Left cardiac atrium (tissue), 4 donors: ENCODE measurements around the gene USP17L22. TPM values are rescaled to one million over a fixed set of nuclear protein-coding genes. Genes with fewer than 3 reads are reported as not detected.
"Not testable (repeated sequence)": the region's sequence is repeated elsewhere in the genome, so short reads cannot be mapped to it uniquely, and the experiment has no call there.

Experiments
- ATAC-seq, 2 donors: fragments of 200-7000 bp; cut with Tn5 transposase; one replicate each; pipeline ENCODE4 v1.9.1; 2020; ENCODE audit warnings: mild to moderate bottlenecking in 2 of 2, moderate library complexity in 2 of 2
- DNase-seq: peaks from one replicate; pipeline ENCODE4 v3.0.0-alpha.2; 2020
- intact Hi-C, 2 donors: fragments of 100-400 bp; cut with DNase I; formaldehyde crosslinking; loops; one replicate each; pipeline versions ENCODE4 v1.14.1 to v1.15.1; 2022 to 2023
- long read RNA-seq: library from polyadenylated mRNA; unstranded; transcript quantifications from one replicate; pipeline ENCODE4 v2.0.0, GENCODE V29; 2021
- total RNA-seq, 2 donors: library from RNA; stranded (reverse); fragmentation: NEBNext Ultra II Directional; extraction: Animal tissue kit (Norgen Biotek cat#: 25700); gene quantifications; one replicate each; pipeline ENCODE4 v1.2.1, GENCODE V29; 2021
- donor health status: DM: no; HTN: yes; CAD: no.
- donor health status: DM: no; HTN: yes; CAD: no; lungs with severe emphysema.
- donor health status: DM: yes; HTN: yes; CAD: no.
- donor health status: Dilated cardiomyopathy.

USP17L22 gene
- total RNA-seq, result not detected
- long read RNA-seq, result 0 reads

DNA sequence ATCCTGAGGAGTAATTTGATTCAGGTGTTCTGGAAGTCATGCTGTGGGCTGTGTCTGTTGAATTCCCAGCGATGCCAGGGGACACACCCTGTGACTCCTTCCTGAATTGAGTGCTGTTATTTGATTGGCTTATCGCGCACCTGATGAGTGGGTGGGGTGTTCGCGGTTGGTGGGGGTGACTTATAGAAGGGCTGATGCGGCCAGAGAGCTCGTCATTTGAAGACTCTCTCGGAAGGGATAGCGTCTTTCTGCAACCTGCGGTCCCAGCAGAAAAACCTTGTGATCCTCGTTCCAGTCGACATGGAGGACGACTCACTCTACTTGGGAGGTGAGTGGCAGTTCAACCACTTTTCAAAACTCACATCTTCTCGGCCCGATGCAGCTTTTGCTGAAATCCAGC lies at the start of gene USP17L22:
TSS of gene USP17L22 (plus strand) at position 301 of the 400 bp plus-strand sequence. CDS start at position 301, 0 bp downstream.
- intact Hi-C loops, DNase-seq, ATAC-seq: not testable (repeated sequence)

- intact Hi-C loops, DNase-seq, ATAC-seq: not testable (repeated sequence)
Measured at GRCh38 chr4:9219852-9220251, 47.6 kb upstream of the USP17L22 start, which contains the start of gene USP17L12. USP17L12 (plus strand) TSS chr4:9220152; CDS start chr4:9220152, 0 bp downstream.

- DNase-seq, ATAC-seq, intact Hi-C loops: not testable (repeated sequence)
Measured at GRCh38 chr4:9224596-9224995, 42.8 kb upstream of the USP17L22 start, which contains the start of gene USP17L13. USP17L13 (plus strand) TSS chr4:9224896; CDS start chr4:9224896, 0 bp downstream.

DNA sequence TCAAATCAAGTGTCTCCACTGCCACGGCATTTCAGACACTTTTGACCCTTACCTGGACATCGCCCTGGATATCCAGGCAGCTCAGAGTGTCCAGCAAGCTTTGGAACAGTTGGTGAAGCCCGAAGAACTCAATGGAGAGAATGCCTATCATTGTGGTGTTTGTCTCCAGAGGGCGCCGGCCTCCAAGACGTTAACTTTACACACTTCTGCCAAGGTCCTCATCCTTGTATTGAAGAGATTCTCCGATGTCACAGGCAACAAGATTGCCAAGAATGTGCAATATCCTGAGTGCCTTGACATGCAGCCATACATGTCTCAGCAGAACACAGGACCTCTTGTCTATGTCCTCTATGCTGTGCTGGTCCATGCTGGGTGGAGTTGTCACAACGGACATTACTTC lies 37.2 kb upstream of the USP17L22 start:
- ATAC-seq, DNase-seq, intact Hi-C loops: not testable (repeated sequence)

GRCh38 chr4:9234085-9234484 lies 33.3 kb upstream of the USP17L22 start, which contains the start of gene USP17L15:
USP17L15 (plus strand) TSS chr4:9234385; CDS start chr4:9234385, 0 bp downstream.
- DNase-seq, intact Hi-C loops, ATAC-seq: not testable (repeated sequence)

GRCh38 chr4:9238461-9238860 lies 29.0 kb upstream of the USP17L22 start:
- DNase-seq, intact Hi-C loops, ATAC-seq: not testable (repeated sequence)

GRCh38 chr4:9243579-9243978 lies 23.8 kb upstream of the USP17L22 start, which contains the start of gene USP17L17:
USP17L17 (plus strand) TSS chr4:9243879; CDS start chr4:9243879, 0 bp downstream.
- intact Hi-C loops, ATAC-seq, DNase-seq: not testable (repeated sequence)

- peak; percentile 6 for DNase-seq
- ATAC-seq, intact Hi-C loops: not testable (repeated sequence)
Measured at GRCh38 chr4:9247953-9248680, 19.3 kb upstream of the USP17L22 start, which contains the start of gene USP17L18. USP17L18 (plus strand) TSS chr4:9248630; CDS start chr4:9248630, 0 bp downstream.

DNA sequence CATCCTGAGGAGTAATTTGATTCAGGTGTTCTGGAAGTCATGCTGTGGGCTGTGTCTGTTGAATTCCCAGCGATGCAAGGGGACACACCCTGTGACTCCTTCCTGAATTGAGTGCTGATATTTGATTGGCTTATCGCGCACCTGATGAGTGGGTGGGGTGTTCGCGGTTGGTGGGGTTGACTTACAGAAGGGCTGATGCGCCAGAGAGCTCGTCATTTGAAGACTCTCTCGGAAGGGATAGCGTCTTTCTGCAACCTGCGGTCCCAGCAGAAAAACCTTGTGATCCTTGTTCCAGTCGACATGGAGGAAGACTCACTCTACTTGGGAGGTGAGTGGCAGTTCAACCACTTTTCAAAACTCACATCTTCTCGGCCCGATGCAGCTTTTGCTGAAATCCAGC lies 14.3 kb upstream of the USP17L22 start, which contains the start of gene USP17L19:
TSS of gene USP17L19 (plus strand) at position 301 of the 400 bp plus-strand sequence. CDS start at position 301, 0 bp downstream.
- DNase-seq, ATAC-seq, intact Hi-C loops: not testable (repeated sequence)

DNA sequence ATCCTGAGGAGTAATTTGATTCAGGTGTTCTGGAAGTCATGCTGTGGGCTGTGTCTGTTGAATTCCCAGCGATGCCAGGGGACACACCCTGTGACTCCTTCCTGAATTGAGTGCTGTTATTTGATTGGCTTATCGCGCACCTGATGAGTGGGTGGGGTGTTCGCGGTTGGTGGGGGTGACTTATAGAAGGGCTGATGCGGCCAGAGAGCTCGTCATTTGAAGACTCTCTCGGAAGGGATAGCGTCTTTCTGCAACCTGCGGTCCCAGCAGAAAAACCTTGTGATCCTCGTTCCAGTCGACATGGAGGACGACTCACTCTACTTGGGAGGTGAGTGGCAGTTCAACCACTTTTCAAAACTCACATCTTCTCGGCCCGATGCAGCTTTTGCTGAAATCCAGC lies 9.6 kb upstream of the USP17L22 start, which contains the start of gene USP17L20:
TSS of gene USP17L20 (plus strand) at position 301 of the 400 bp plus-strand sequence. CDS start at position 301, 0 bp downstream.
- not testable (repeated sequence) for DNase-seq

GRCh38 chr4:9262572-9262971 lies 4.8 kb upstream of the USP17L22 start, which contains the start of gene USP17L21:
USP17L21 (plus strand) TSS chr4:9262872; CDS start chr4:9262872, 0 bp downstream.
- ATAC-seq, DNase-seq, intact Hi-C loops: not testable (repeated sequence)

More for the DNA sequence above, 9.6 kb upstream of the USP17L22 start, which contains the start of gene USP17L20:
- intact Hi-C loops, ATAC-seq: not testable (repeated sequence)

DNA sequence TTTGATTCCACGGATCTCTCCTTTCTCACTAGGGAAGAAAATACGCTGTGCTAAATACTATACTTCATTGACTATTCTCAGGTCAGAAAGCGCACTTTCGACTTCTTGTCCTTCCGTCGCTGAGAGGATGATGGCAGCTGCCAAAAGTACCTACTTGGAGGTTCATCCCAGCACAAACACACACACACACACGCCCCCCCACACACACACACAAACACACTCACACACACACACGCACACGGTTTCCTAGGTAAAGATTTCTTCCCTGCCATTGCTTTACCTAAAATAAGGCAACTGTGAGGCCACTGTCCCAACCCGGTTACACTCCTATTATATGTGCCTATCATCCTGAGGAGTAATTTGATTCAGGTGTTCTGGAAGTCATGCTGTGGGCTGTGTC lies 4.3 kb downstream of the USP17L22 start:
- ATAC-seq, intact Hi-C loops: not testable (repeated sequence)
- peak; percentile 36 for DNase-seq

Other genes with a start within 250 kb of the USP17L22 start
- not detected for gene FAM90A26, start 97.2 kb upstream of the USP17L22 start, total RNA-seq
- gene USP17L10, start 57.0 kb upstream of the USP17L22 start, total RNA-seq, result not detected
- gene USP17L11, start 52.2 kb upstream of the USP17L22 start, total RNA-seq, result not detected
- not detected for gene USP17L12, start 47.5 kb upstream of the USP17L22 start, total RNA-seq
- gene USP17L13, start 42.7 kb upstream of the USP17L22 start, total RNA-seq, result not detected
- gene USP17L15, start 33.2 kb upstream of the USP17L22 start, total RNA-seq, result not detected
- not detected for gene USP17L17, start 23.7 kb upstream of the USP17L22 start, total RNA-seq
- not detected for gene USP17L18, start 19.0 kb upstream of the USP17L22 start, total RNA-seq
- gene USP17L19, start 14.2 kb upstream of the USP17L22 start, total RNA-seq, result not detected
- not detected for gene USP17L20, start 9.5 kb upstream of the USP17L22 start, total RNA-seq
- not detected for gene USP17L21, start 4.7 kb upstream of the USP17L22 start, total RNA-seq
- gene USP17L24, start 57.5 kb downstream of the USP17L22 start, total RNA-seq, result not detected
- not detected for gene USP17L25, start 62.3 kb downstream of the USP17L22 start, total RNA-seq
- gene USP17L26, start 67.0 kb downstream of the USP17L22 start, total RNA-seq, result not detected
- not detected for gene USP17L5, start 71.8 kb downstream of the USP17L22 start, total RNA-seq
- not detected for gene USP17L27, start 76.5 kb downstream of the USP17L22 start, total RNA-seq
- gene USP17L28, start 81.3 kb downstream of the USP17L22 start, total RNA-seq, result not detected
- gene USP17L29, start 86.0 kb downstream of the USP17L22 start, total RNA-seq, result not detected
- gene USP17L30, start 95.5 kb downstream of the USP17L22 start, total RNA-seq, result not detected
- not detected for gene DEFB131A, start 176.8 kb downstream of the USP17L22 start, total RNA-seq